ENCODE results near the gene GTF3C2. TPM values are rescaled to one million over a fixed set of nuclear protein-coding genes. Genes with fewer than 3 reads are reported as not detected.

GTF3C2 gene
- total and polyA plus RNA-seq, 2 of the 13 experiments (the other 11 are each of a cell fraction or from before 2014, with no cell fraction given): 77.5 to 130 TPM

DNA sequence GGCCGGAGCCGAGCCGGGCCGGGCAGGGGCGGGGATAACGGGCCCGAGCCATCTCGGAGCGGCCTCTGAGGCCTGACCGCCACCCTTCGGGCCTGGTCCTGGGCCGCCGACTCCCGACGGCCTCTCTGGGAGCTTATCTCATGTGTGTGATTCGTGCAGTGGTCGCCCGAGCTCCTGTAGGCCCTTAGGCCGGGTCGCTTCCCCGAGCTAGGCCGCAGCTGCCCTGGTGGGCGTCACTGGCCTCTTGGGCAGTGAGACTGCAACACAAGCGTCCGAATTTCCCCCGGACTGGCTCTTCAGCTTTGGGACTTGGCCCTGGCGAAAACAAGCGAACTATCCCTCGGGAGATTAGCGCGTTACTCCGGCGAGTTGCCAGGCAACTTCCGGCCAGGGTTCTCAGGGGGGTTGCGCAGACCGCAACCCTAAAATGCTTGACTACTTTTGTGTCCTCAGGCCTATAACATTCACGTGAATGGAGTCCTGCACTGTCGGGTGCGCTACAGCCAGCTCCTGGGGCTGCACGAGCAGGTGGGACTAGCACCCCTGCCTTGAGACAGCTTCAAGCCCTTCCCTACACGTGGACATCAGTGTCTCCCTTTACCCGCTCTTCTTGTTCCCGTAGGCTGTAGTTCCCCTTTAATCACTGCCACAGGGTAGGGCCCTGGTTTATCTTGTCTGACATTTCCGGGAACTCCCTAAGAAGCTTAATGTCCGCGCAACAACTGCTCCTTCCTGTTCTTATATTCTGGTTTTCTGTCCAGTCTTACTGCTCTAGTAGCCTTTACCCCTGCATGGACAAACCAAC is 14.5 kb upstream of the GTF3C2 start (continued):
- TF ChIP-seq, protein P1, sequence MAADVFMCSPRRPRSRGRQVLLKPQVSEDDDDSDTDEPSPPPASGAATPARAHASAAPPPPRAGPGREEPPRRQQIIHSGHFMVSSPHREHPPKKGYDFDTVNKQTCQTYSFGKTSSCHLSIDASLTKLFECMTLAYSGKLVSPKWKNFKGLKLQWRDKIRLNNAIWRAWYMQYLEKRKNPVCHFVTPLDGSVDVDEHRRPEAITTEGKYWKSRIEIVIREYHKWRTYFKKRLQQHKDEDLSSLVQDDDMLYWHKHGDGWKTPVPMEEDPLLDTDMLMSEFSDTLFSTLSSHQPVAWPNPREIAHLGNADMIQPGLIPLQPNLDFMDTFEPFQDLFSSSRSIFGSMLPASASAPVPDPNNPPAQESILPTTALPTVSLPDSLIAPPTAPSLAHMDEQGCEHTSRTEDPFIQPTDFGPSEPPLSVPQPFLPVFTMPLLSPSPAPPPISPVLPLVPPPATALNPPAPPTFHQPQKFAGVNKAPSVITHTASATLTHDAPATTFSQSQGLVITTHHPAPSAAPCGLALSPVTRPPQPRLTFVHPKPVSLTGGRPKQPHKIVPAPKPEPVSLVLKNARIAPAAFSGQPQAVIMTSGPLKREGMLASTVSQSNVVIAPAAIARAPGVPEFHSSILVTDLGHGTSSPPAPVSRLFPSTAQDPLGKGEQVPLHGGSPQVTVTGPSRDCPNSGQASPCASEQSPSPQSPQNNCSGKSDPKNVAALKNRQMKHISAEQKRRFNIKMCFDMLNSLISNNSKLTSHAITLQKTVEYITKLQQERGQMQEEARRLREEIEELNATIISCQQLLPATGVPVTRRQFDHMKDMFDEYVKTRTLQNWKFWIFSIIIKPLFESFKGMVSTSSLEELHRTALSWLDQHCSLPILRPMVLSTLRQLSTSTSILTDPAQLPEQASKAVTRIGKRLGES (CRISPR knock-in tag; IDR thresholded peaks at IDR 0.05; ENCODE audit: borderline replicate concordance): no peak
- TF ChIP-seq ZNF782 (CRISPR knock-in tag; IDR thresholded peaks at IDR 0.05; ENCODE audit: borderline replicate concordance) (peak; percentile 83; the same call in 1 of the 2 replicates), RXRB (CRISPR knock-in tag; IDR thresholded peaks at IDR 0.05; ENCODE audit: borderline replicate concordance) (no peak), SETDB1 (CRISPR knock-in tag; IDR thresholded peaks at IDR 0.05; ENCODE audit: borderline replicate concordance) (no peak), ADNP (CRISPR knock-in tag; IDR thresholded peaks at IDR 0.05) (no peak), POGZ (CRISPR knock-in tag; IDR thresholded peaks at IDR 0.05) (no peak), LCORL (IDR thresholded peaks at IDR 0.05) (no peak), LCORL (CRISPR knock-in tag; IDR thresholded peaks at IDR 0.05) (no peak), ZNF138 (CRISPR knock-in tag; IDR thresholded peaks at IDR 0.05; ENCODE audit: low read depth) (peak; percentile 11; the same call in 1 of the 2 replicates), ZNF761 (CRISPR knock-in tag; conservative IDR thresholded peaks at IDR 0.05) (no peak)
- TF ChIP-seq, protein P2, sequence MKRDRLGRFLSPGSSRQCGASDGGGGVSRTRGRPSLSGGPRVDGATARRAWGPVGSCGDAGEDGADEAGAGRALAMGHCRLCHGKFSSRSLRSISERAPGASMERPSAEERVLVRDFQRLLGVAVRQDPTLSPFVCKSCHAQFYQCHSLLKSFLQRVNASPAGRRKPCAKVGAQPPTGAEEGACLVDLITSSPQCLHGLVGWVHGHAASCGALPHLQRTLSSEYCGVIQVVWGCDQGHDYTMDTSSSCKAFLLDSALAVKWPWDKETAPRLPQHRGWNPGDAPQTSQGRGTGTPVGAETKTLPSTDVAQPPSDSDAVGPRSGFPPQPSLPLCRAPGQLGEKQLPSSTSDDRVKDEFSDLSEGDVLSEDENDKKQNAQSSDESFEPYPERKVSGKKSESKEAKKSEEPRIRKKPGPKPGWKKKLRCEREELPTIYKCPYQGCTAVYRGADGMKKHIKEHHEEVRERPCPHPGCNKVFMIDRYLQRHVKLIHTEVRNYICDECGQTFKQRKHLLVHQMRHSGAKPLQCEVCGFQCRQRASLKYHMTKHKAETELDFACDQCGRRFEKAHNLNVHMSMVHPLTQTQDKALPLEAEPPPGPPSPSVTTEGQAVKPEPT (CRISPR knock-in tag; IDR thresholded peaks at IDR 0.05; ENCODE audit: low read depth): peak; percentile 24; the same call in 1 of the 2 replicates
- TF ChIP-seq, protein P3, sequence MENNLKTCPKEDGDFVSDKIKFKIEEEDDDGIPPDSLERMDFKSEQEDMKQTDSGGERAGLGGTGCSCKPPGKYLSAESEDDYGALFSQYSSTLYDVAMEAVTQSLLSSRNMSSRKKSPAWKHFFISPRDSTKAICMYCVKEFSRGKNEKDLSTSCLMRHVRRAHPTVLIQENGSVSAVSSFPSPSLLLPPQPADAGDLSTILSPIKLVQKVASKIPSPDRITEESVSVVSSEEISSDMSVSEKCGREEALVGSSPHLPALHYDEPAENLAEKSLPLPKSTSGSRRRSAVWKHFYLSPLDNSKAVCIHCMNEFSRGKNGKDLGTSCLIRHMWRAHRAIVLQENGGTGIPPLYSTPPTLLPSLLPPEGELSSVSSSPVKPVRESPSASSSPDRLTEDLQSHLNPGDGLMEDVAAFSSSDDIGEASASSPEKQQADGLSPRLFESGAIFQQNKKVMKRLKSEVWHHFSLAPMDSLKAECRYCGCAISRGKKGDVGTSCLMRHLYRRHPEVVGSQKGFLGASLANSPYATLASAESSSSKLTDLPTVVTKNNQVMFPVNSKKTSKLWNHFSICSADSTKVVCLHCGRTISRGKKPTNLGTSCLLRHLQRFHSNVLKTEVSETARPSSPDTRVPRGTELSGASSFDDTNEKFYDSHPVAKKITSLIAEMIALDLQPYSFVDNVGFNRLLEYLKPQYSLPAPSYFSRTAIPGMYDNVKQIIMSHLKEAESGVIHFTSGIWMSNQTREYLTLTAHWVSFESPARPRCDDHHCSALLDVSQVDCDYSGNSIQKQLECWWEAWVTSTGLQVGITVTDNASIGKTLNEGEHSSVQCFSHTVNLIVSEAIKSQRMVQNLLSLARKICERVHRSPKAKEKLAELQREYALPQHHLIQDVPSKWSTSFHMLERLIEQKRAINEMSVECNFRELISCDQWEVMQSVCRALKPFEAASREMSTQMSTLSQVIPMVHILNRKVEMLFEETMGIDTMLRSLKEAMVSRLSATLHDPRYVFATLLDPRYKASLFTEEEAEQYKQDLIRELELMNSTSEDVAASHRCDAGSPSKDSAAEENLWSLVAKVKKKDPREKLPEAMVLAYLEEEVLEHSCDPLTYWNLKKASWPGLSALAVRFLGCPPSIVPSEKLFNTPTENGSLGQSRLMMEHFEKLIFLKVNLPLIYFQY (CRISPR knock-in tag; IDR thresholded peaks at IDR 0.05; ENCODE audit: borderline replicate concordance): no peak
- TF ChIP-seq, protein P4, sequence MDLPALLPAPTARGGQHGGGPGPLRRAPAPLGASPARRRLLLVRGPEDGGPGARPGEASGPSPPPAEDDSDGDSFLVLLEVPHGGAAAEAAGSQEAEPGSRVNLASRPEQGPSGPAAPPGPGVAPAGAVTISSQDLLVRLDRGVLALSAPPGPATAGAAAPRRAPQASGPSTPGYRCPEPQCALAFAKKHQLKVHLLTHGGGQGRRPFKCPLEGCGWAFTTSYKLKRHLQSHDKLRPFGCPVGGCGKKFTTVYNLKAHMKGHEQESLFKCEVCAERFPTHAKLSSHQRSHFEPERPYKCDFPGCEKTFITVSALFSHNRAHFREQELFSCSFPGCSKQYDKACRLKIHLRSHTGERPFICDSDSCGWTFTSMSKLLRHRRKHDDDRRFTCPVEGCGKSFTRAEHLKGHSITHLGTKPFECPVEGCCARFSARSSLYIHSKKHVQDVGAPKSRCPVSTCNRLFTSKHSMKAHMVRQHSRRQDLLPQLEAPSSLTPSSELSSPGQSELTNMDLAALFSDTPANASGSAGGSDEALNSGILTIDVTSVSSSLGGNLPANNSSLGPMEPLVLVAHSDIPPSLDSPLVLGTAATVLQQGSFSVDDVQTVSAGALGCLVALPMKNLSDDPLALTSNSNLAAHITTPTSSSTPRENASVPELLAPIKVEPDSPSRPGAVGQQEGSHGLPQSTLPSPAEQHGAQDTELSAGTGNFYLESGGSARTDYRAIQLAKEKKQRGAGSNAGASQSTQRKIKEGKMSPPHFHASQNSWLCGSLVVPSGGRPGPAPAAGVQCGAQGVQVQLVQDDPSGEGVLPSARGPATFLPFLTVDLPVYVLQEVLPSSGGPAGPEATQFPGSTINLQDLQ (CRISPR knock-in tag; IDR thresholded peaks at IDR 0.05): no peak
